Kidney (tissue), 14 donors: ENCODE results near the gene DESI1. TPM values are rescaled to one million over a fixed set of nuclear protein-coding genes. Genes with fewer than 3 reads are reported as not detected.

Experiments
- DNase-seq, 5 donors: peaks; one replicate each; pipeline ENCODE4 v3.0.0-alpha.2; 2013 to 2020
- FAIRE-seq: peaks from 2 replicates; lab custom pipeline; 2012; peaks lifted over from hg19 to GRCh38; lab: Jason Lieb, UNC
- H3K27ac ChIP-seq, 2 donors: one replicate each; pipeline ENCODE4 v1.7.0; 2013; ENCODE audit warnings: low read depth in 2 of 2, low read length in 2 of 2, inconsistent platforms in 1 of 2
- H3K27me3 ChIP-seq: one replicate; pipeline ENCODE4 v1.7.1; 2013; ENCODE audit warnings: low read length, inconsistent platforms; ENCODE audit not compliant: control insufficient read depth, insufficient read depth
- H3K36me3 ChIP-seq, 3 donors: one replicate each; pipeline versions ENCODE4 v1.7.0 to v1.7.1; 2013; ENCODE audit warnings: low read length in 3 of 3, control low read depth in 1 of 3, inconsistent platforms in 1 of 3; ENCODE audit not compliant: insufficient read depth in 3 of 3, control insufficient read depth in 2 of 3
- H3K4me1 ChIP-seq, 3 donors: one replicate each; pipeline versions ENCODE4 v1.7.0 to v1.7.1; 2013; ENCODE audit warnings: low read length in 3 of 3, inconsistent platforms in 1 of 3, low read depth in 1 of 3; ENCODE audit not compliant: control insufficient read depth in 2 of 3, insufficient read depth in 2 of 3
- H3K4me3 ChIP-seq, 3 donors: one replicate each; pipeline versions ENCODE4 v1.7.0 to v1.8.1; 2013; ENCODE audit warnings: low read length in 3 of 3, control low read depth in 1 of 3, inconsistent platforms in 1 of 3
- H3K9ac ChIP-seq, 3 donors: one replicate each; pipeline versions ENCODE4 v1.7.0 to v1.7.1; 2013; ENCODE audit warnings: low read length in 3 of 3, control low read depth in 1 of 3, inconsistent platforms in 1 of 3
- H3K9me3 ChIP-seq, 3 donors: one replicate each; pipeline versions ENCODE4 v1.7.0 to v1.7.1; 2013; ENCODE audit warnings: low read length in 3 of 3, control low read depth in 1 of 3, inconsistent platforms in 1 of 3; ENCODE audit not compliant: control insufficient read depth in 2 of 3, insufficient read depth in 1 of 3
- intact Hi-C: fragments of 100-400 bp; cut with DNase I; formaldehyde crosslinking; loops from one replicate; pipeline ENCODE4 v1.11.1; 2022
- polyA plus RNA-seq: library from polyadenylated mRNA; stranded (reverse); fragments of 350-450 nt; fragmentation: Illumina TruSeq; extraction: RNeasy Lipid Tissue Mini Kit (QIAGEN cat#74804); gene quantifications from one replicate; pipeline ENCODE4 v1.2.3, GENCODE V29; 2014; ENCODE audit warnings: low read depth, low replicate concordance; ENCODE audit not compliant: insufficient read depth
- total RNA-seq: library from RNA; stranded (reverse); fragmentation: NEBNext Ultra II Directional; extraction: Animal tissue kit (Norgen Biotek cat#: 25700); gene quantifications from one replicate; pipeline ENCODE4 v1.2.1, GENCODE V29; 2021
- TF ChIP-seq, protein P1 (sequence below): IDR thresholded peaks from 3 replicates; pipeline ENCODE4 v1.5.1; 2012; ENCODE audit warnings: mild to moderate bottlenecking, moderate library complexity, borderline replicate concordance; ENCODE audit not compliant: insufficient read depth; ENCODE audit errors: extremely low read depth
- donor health status: control.
- donor health status: control.
- donor health status: control.
- donor health status: control.
- donor health status: control.
- donor health status: DM: yes; HTN: yes; CAD: no.
- donor health status: Normal renal cell carcinoma (clear cell type).

Gene DESI1
- total and polyA plus RNA-seq, 2 donors from 2014 or later, result 28.6 to 29.1 TPM

DNA sequence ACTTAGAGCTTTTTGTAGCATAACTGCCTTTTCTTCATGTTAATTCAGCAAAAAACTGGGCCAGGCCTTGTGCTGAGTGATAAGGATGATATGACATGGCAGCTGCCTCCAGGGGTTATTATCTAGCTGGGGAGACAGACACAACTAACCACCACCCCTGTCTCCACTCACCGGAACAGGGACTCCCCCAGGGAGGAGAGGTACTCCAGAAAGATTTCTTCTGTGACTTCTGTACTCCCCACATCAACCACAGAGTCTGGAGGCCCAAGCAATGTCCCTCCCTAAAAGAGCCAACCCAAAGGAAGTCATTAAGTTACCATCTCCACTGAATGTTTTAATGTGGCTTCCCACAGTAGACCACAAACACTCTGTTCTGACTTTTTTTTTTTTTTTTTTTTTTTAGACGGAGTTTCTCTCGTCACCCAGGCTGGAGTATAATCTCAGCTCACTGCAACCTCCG is 16.9 kb downstream of the DESI1 start:
- FAIRE-seq (no peak), DNase-seq (peak in 1 of 5 donors; percentile 8)
- H3K4me3 ChIP-seq, result no peak overlapping the region
- H3K9ac ChIP-seq, result no peak overlapping the region
- no peaks in the 10 kb centered on the region for H3K27me3 ChIP-seq
- intact Hi-C loops, result no loop called here
- TF ChIP-seq, protein P1, sequence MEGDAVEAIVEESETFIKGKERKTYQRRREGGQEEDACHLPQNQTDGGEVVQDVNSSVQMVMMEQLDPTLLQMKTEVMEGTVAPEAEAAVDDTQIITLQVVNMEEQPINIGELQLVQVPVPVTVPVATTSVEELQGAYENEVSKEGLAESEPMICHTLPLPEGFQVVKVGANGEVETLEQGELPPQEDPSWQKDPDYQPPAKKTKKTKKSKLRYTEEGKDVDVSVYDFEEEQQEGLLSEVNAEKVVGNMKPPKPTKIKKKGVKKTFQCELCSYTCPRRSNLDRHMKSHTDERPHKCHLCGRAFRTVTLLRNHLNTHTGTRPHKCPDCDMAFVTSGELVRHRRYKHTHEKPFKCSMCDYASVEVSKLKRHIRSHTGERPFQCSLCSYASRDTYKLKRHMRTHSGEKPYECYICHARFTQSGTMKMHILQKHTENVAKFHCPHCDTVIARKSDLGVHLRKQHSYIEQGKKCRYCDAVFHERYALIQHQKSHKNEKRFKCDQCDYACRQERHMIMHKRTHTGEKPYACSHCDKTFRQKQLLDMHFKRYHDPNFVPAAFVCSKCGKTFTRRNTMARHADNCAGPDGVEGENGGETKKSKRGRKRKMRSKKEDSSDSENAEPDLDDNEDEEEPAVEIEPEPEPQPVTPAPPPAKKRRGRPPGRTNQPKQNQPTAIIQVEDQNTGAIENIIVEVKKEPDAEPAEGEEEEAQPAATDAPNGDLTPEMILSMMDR, result no peak
- H3K27ac ChIP-seq, result no peak overlapping the region
- H3K36me3 ChIP-seq, result peaks cover 0 to 17% (median 12%) of the 10 kb centered on the region in 3 donors
- no peaks in the 10 kb centered on the region for H3K9me3 ChIP-seq
- H3K4me1 ChIP-seq, result no peaks in the 10 kb centered on the region

DNA sequence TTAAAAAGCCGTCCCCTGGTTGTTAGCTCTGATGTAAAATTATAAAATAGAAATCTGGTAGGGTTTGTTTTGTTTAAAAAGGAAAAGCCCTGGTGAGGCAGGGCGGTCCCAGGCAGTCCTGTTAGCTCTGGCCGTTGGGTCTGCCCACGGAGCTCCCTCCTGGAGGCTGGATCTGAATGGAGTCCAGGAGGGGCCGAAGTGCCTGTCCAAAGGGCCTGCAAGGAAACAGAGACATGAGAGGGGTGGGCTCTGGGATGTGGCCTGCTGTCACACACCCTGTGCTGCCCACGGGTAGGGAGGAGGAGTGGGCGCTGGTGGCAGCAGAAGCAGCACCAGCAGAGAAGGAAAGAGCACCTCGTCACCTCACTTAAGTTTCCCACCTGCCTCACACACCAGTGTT is 19.9 kb downstream of the DESI1 start:
- H3K27ac ChIP-seq, result no peak overlapping the region

GRCh38 chr22:41598891-41599635 is 21.8 kb downstream of the DESI1 start:
- H3K9ac ChIP-seq, result no peak overlapping the region
- no peaks in the 10 kb centered on the region for H3K27me3 ChIP-seq
- peaks cover 0 to 6% (median 4%) of the 10 kb centered on the region in 3 donors for H3K36me3 ChIP-seq
- DNase-seq, result peak in 1 of 5 donors; percentile 13
- H3K9me3 ChIP-seq, result no peaks in the 10 kb centered on the region
- TF ChIP-seq, protein P1, result no peak
- intact Hi-C loops, result no loop called here
- FAIRE-seq, result no peak
- H3K4me3 ChIP-seq, result no peak overlapping the region
- H3K27ac ChIP-seq, result no peak overlapping the region
- peaks cover 0 to 7% (median 0%) of the 10 kb centered on the region in 3 donors for H3K4me1 ChIP-seq

More for the DNA sequence above, 19.9 kb downstream of the DESI1 start:
- H3K36me3 ChIP-seq, result peaks cover 0 to 14% (median 10%) of the 10 kb centered on the region in 3 donors
- intact Hi-C loops, result no loop called here
- TF ChIP-seq, protein P1, result no peak
- H3K4me3 ChIP-seq, result no peak overlapping the region
- H3K9me3 ChIP-seq, result no peaks in the 10 kb centered on the region
- H3K4me1 ChIP-seq, result peaks cover 0 to 7% (median 0%) of the 10 kb centered on the region in 3 donors
- DNase-seq, result peak in 1 of 5 donors; percentile 35
- H3K9ac ChIP-seq, result no peak overlapping the region
- FAIRE-seq, result no peak
- H3K27me3 ChIP-seq, result no peaks in the 10 kb centered on the region
